SU-DHL-6 (cell line): ENCODE data around the gene CHD5.

Source experiments
- H2AFZ ChIP-seq: fragments of 200-600 bp; sonication (generic); 2 replicates; pipeline ENCODE4 v1.6.1; 2014; ENCODE audit warnings: low read depth, mild to moderate bottlenecking, moderate library complexity, mixed read lengths, antibody characterized with exemption, low read length; ENCODE audit not compliant: severe bottlenecking
- H3F3A ChIP-seq: fragments of 200-600 bp; shearing (Covaris generic); 2 replicates; pipeline ENCODE4 v1.6.0; 2016; ENCODE audit warnings: antibody characterized with exemption, mild to moderate bottlenecking; ENCODE audit not compliant: insufficient read depth
- H3K27ac ChIP-seq: fragments of 200-600 bp; sonication (generic); 2 replicates; pipeline ENCODE4 v1.5.1; 2016; ENCODE audit warnings: low read depth, mild to moderate bottlenecking, low read length, moderate library complexity, mixed read lengths
- H3K27me3 ChIP-seq: fragments of 200-600 bp; sonication (generic), shearing (Covaris generic); 2 replicates; pipeline ENCODE4 v1.6.0; 2014; ENCODE audit warnings: mild to moderate bottlenecking, low read length
- H3K36me3 ChIP-seq: fragments of 200-600 bp; sonication (generic); 2 replicates; pipeline ENCODE4 v1.6.1; 2014; ENCODE audit warnings: mild to moderate bottlenecking, low read length, mixed read lengths
- H3K4me2 ChIP-seq: fragments of 300-600, 200-600 bp; shearing (Covaris generic), sonication (generic); 2 replicates; pipeline ENCODE4 v1.6.0; 2014; ENCODE audit warnings: low read length, low read depth, mild to moderate bottlenecking; ENCODE audit not compliant: poor library complexity, severe bottlenecking
- H3K4me3 ChIP-seq: fragments of 200-600 bp; sonication (generic); 2 replicates; pipeline ENCODE4 v1.5.1; 2014; ENCODE audit warnings: antibody characterized with exemption, low read length, mild to moderate bottlenecking, mixed read lengths; ENCODE audit not compliant: insufficient read depth, poor library complexity, severe bottlenecking
- H3K79me2 ChIP-seq: fragments of 200-600 bp; sonication (generic); 2 replicates; pipeline ENCODE4 v1.6.1; 2014; ENCODE audit warnings: mild to moderate bottlenecking, low read length, moderate library complexity; ENCODE audit not compliant: insufficient read depth
- H3K9ac ChIP-seq: fragments of 200-600 bp; sonication (generic); 2 replicates; pipeline ENCODE4 v1.7.0; 2014; ENCODE audit warnings: mild to moderate bottlenecking, low read length
- H3K9me2 ChIP-seq: fragments of 200-600 bp; sonication (generic); replicated peaks from 2 replicates; pipeline ENCODE4 v1.6.1; 2014; ENCODE audit warnings: low read length; ENCODE audit not compliant: insufficient read depth
- H3K9me3 ChIP-seq: fragments of 200-600 bp; sonication (generic); 2 replicates; pipeline ENCODE4 v1.6.1; 2014; ENCODE audit warnings: low read length, mixed read lengths; ENCODE audit not compliant: insufficient read depth
- H4K20me1 ChIP-seq: fragments of 200-600 bp; sonication (generic); 2 replicates; pipeline ENCODE4 v1.6.1; 2014; ENCODE audit warnings: low read depth, mild to moderate bottlenecking, antibody characterized with exemption, low read length, moderate library complexity, mixed read lengths
- CTCF ChIP-seq: fragments of 200-600 bp; sonication (generic); IDR thresholded peaks from one replicate; pipeline ENCODE4 v1.5.1; 2017; ENCODE audit warnings: antibody characterized with exemption, mild to moderate bottlenecking, low read length, moderate library complexity; ENCODE audit not compliant: insufficient read depth, poor library complexity, severe bottlenecking
- EZH2phosphoT487 ChIP-seq: fragments of 200-600 bp; sonication (generic), shearing (Covaris generic); conservative IDR thresholded peaks from 2 replicates; pipeline ENCODE4 v1.6.1; 2018; ENCODE audit warnings: mild to moderate bottlenecking, antibody characterized with exemption, low read length, moderate library complexity, mixed read lengths

The CHD5 gene

GRCh38 chr1:6125366-6125765 lies 54.8 kb downstream of the CHD5 start:
- Histone ChIP-seq H3K79me2 (no peaks in the 10 kb centered on the region), H3K9me3 (no peaks in the 10 kb centered on the region), H3K9me2 (no peaks in the 10 kb centered on the region), H3K36me3 (no peaks in the 10 kb centered on the region), H3K4me2 (no peak overlapping the region), H3K27ac (no peak overlapping the region), H3F3A (no peaks in the 10 kb centered on the region), H3K27me3 (no peaks in the 10 kb centered on the region), H3K4me3 (no peak overlapping the region), H4K20me1 (no peaks in the 10 kb centered on the region), H3K9ac (no peak overlapping the region), H2AFZ (no peak overlapping the region)
- no peak for TF ChIP-seq EZH2phosphoT487
- TF ChIP-seq CTCF = no peak

- Histone ChIP-seq H3K9ac (no peak overlapping the region), H3F3A (no peaks in the 10 kb centered on the region), H3K36me3 (no peaks in the 10 kb centered on the region), H3K79me2 (no peaks in the 10 kb centered on the region), H3K9me2 (no peaks in the 10 kb centered on the region), H3K4me3 (no peak overlapping the region), H3K27me3 (no peaks in the 10 kb centered on the region), H2AFZ (no peak overlapping the region), H3K9me3 (no peaks in the 10 kb centered on the region), H3K4me2 (no peak overlapping the region), H4K20me1 (no peaks in the 10 kb centered on the region), H3K27ac (no peak overlapping the region)
- TF ChIP-seq EZH2phosphoT487 = no peak
- TF ChIP-seq CTCF = no peak
These were observed 55.3 kb downstream of the CHD5 start for GRCh38 chr1:6124746-6125365.

DNA sequence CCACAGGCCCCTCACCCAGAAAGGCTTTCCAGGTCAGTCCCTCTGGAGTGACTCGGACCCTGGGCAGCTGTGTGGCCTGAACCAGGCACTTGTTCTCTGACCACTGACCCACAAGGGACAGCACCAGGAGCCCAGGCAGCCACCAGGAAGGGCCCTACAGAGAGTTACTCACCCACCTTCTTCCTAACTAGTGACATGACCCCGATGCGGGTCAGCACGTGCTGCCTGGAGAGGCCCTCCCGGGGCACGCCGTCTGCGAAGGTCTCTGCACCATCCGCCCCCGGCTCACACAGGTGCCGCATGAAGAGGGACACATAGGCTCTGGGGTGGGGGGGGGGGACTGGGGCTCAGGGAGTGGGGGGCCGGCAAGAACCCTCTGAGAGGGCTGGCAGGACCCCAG lies 55.8 kb downstream of the CHD5 start:
- no peaks in the 10 kb centered on the region for H3K79me2 ChIP-seq
- H3K36me3 ChIP-seq = no peaks in the 10 kb centered on the region
- no peak for TF ChIP-seq CTCF
- H3K27me3 ChIP-seq = no peaks in the 10 kb centered on the region
- no peaks in the 10 kb centered on the region for H3F3A ChIP-seq
- H3K27ac ChIP-seq = no peak overlapping the region
- no peaks in the 10 kb centered on the region for H4K20me1 ChIP-seq
- H3K9me2 ChIP-seq = no peaks in the 10 kb centered on the region
- H2AFZ ChIP-seq = no peak overlapping the region
- no peak overlapping the region for H3K9ac ChIP-seq
- H3K9me3 ChIP-seq = no peaks in the 10 kb centered on the region
- H3K4me2 ChIP-seq = no peak overlapping the region
- H3K4me3 ChIP-seq = no peak overlapping the region
